MCF 10A (cell line): ENCODE measurements around the gene FBRSL1. TPM values are rescaled to one million over a fixed set of nuclear protein-coding genes. Genes with fewer than 3 reads are reported as not detected.

Experiments
- BruUV-seq: library from RNA; stranded (reverse); fragments of 400-500 nt; replicated peaks from 2 replicates; lab custom pipeline; 2021; lab: Mats Ljungman, UMichigan
- CTCF ChIA-PET: fragments of 300-600 bp; sonication (Branson Sonifier 250); formaldehyde crosslinking; extraction: SDS; loops from one replicate; lab custom pipeline; 2021; ENCODE audit warnings: antibody characterized with exemption, inconsistent platforms; lab: Yijun Ruan, JAX
- POLR2A ChIA-PET: fragments of 300-600, 350-650 bp; sonication (Branson Sonifier 250); formaldehyde crosslinking; extraction: SDS; loops from one replicate; lab custom pipeline; 2020; ENCODE audit warnings: antibody characterized with exemption, inconsistent platforms; lab: Yijun Ruan, JAX
- DNase-seq: peaks from one replicate; pipeline ENCODE4 v3.0.0-alpha.2; 2018; ENCODE audit not compliant: unreplicated experiment
- H3K27ac Mint-ChIP-seq: one replicate; pipeline ENCODE4 v1.8.0; 2022; ENCODE audit warnings: mild to moderate bottlenecking, low read depth, mixed read lengths; ENCODE audit not compliant: unreplicated experiment
- H3K27me3 Mint-ChIP-seq: one replicate; pipeline ENCODE4 v1.8.0; 2022; ENCODE audit warnings: mixed read lengths; ENCODE audit not compliant: insufficient read depth, unreplicated experiment
- H3K36me3 Mint-ChIP-seq: one replicate; pipeline ENCODE4 v1.8.0; 2022; ENCODE audit warnings: mild to moderate bottlenecking, moderate library complexity, mixed read lengths; ENCODE audit not compliant: insufficient read depth, unreplicated experiment
- H3K4me1 Mint-ChIP-seq: one replicate; pipeline ENCODE4 v1.8.0; 2022; ENCODE audit warnings: mixed read lengths; ENCODE audit not compliant: insufficient read depth, unreplicated experiment
- H3K4me3 Mint-ChIP-seq: one replicate; pipeline ENCODE4 v1.8.0; 2022; ENCODE audit warnings: mild to moderate bottlenecking, moderate library complexity, mixed read lengths; ENCODE audit not compliant: unreplicated experiment
- H3K9me3 Mint-ChIP-seq: one replicate; pipeline ENCODE4 v1.8.0; 2022; ENCODE audit warnings: mixed read lengths; ENCODE audit not compliant: unreplicated experiment
- CTCF ChIP-seq: fragments of 200-600 bp; IDR thresholded peaks from one replicate; pipeline ENCODE4 v1.8.0; 2022; ENCODE audit warnings: antibody characterized with exemption, mild to moderate bottlenecking; ENCODE audit not compliant: unreplicated experiment
- intact Hi-C: fragments of 100-400 bp; cut with micrococcal nuclease; formaldehyde crosslinking; loops from 2 replicates; pipeline ENCODE4 v1.14.1; 2022
- total RNA-seq: library from RNA; stranded (reverse); gene quantifications from 2 replicates; pipeline ENCODE4 v1.2.3, GENCODE V29; 2022

Gene FBRSL1
- total RNA-seq, 1 experiment from 2014 or later, result 47.4 TPM

DNA sequence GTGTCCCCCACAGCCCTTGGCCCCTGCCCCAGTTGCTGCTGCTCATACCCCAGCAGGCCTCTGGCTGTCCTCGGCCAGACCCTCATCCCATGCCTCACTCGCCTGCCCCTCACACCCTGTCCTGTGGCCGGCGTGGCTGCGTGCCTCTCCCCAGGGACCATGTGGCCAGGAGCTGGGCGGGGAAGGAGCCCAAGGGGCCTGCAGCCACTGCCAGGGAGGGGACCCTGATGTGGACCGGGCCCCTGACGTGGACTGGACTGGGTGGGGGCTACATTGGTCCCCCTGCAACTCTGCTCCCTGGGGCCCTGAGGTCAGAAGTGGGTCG is 10.9 kb downstream of the FBRSL1 start:
- H3K27ac Mint-ChIP-seq, result no peak overlapping the region
- no TSS peak for BruUV-seq
- ChIA-PET POLR2A (no interaction called here), CTCF (no interaction called here)
- DNase-seq, result no peak
- H3K36me3 Mint-ChIP-seq, result no peaks in the 10 kb centered on the region
- H3K9me3 Mint-ChIP-seq, result no peaks in the 10 kb centered on the region
- H3K4me1 Mint-ChIP-seq, result peaks cover 17% of the 10 kb centered on the region
- no peak overlapping the region for H3K4me3 Mint-ChIP-seq
- no peak for TF ChIP-seq CTCF
- no peaks in the 10 kb centered on the region for H3K27me3 Mint-ChIP-seq
- intact Hi-C loops, result no loop called here

- DNase-seq, result no peak
- POLR2A ChIA-PET, result no interaction called here
- CTCF ChIA-PET, result no interaction called here
- Mint-ChIP-seq H3K27ac (no peak overlapping the region), H3K4me3 (no peak overlapping the region), H3K27me3 (no peaks in the 10 kb centered on the region), H3K4me1 (peaks cover 17% of the 10 kb centered on the region), H3K36me3 (no peaks in the 10 kb centered on the region), H3K9me3 (no peaks in the 10 kb centered on the region)
- TF ChIP-seq CTCF, result no peak
- intact Hi-C loops, result no loop called here
- BruUV-seq, result no TSS peak
Observed at GRCh38 chr12:132501204-132501940, 11.4 kb downstream of the FBRSL1 start.

DNA sequence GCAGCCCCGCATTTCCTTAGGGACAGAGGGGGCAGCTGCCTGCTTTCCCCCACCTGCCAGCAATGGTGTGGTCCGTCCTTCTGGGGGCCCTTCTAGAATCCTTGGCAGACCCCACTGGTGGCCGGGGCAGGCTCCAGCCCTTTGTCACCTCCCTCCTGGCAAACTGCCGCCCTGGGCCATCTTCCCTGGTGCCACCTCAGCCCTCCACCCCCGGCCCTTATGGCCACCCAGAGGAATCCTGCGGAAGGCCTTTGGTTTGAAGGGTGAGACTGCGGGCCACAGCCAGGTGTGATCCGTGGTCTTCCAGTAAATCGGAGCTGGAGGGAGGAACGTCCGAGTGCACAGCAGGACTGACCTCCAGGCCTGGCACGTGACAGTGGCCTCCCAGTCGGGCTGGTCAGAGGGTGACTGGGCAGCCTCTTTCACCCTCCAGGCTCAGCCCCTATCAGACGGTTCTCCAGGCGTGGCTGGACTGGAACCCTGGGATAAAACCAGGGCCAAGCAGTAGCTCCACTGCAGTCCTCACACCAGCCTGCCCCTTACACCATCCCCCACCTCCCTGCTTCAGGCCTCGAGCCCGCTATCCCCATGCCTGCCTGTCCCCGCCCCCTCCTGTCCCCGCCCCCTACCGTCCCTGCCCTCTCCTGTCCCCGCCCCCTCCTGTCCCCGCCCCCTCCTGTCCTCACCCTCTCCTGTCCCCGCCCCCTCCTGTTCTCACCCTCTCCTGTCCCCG is 12.4 kb downstream of the FBRSL1 start:
- Mint-ChIP-seq H3K36me3 (no peaks in the 10 kb centered on the region), H3K9me3 (no peaks in the 10 kb centered on the region), H3K4me3 (no peak overlapping the region), H3K27ac (no peak overlapping the region), H3K27me3 (no peaks in the 10 kb centered on the region), H3K4me1 (peaks cover 17% of the 10 kb centered on the region)
- ChIA-PET POLR2A (no interaction called here), CTCF (interaction anchor here (0.6 kb wide), 2 partner anchors 59 to 111 kb away, joined by 3 to 4 read pairs; no protein-coding TSS in a partner anchor)
- BruUV-seq, result no TSS peak
- DNase-seq, result no peak
- intact Hi-C loops, result no loop called here
- TF ChIP-seq CTCF, result no peak

- ChIA-PET POLR2A (no interaction called here), CTCF (interaction anchor here (0.6 kb wide), 2 partner anchors 60 to 111 kb away, joined by 3 to 4 read pairs; no protein-coding TSS in a partner anchor)
- TF ChIP-seq CTCF, result no peak
- Mint-ChIP-seq H3K9me3 (no peaks in the 10 kb centered on the region), H3K4me3 (no peak overlapping the region), H3K27ac (no peak overlapping the region), H3K27me3 (no peaks in the 10 kb centered on the region), H3K4me1 (peaks cover 17% of the 10 kb centered on the region), H3K36me3 (no peaks in the 10 kb centered on the region)
- intact Hi-C loops, result no loop called here
- no peak for DNase-seq
- no TSS peak for BruUV-seq
Observed at GRCh38 chr12:132502882-132503193, 12.9 kb downstream of the FBRSL1 start.
